IMR-90 (cell line): ENCODE measurements around the gene GK. TPM values are rescaled to one million over a fixed set of nuclear protein-coding genes. Genes with fewer than 3 reads are reported as not detected.

Experiments
- ATAC-seq: fragments of 200-7000 bp; cut with Tn5 transposase; 2 replicates; pipeline ENCODE4 v1.9.1; 2020; ENCODE audit warnings: low read depth, mild to moderate bottlenecking, moderate library complexity
- BruUV-seq: library from RNA; stranded (reverse); fragments of 400-500 nt; replicated peaks from 2 replicates; lab custom pipeline; 2021; lab: Mats Ljungman, UMichigan
- CTCF ChIA-PET: fragments of 300-600 bp; formaldehyde crosslinking; extraction: SDS; loops from one replicate; lab custom pipeline; 2021; ENCODE audit warnings: antibody characterized with exemption; lab: Yijun Ruan, JAX
- POLR2A ChIA-PET: fragments of 300-600 bp; sonication (Branson Sonifier 250); formaldehyde crosslinking; loops from one replicate; lab custom pipeline; 2022; ENCODE audit warnings: antibody characterized with exemption; ENCODE audit not compliant: unreplicated experiment; lab: Charles Lee
- DNase-seq: peaks from one replicate; pipeline ENCODE4 v3.0.0; 2013
- H2AFZ ChIP-seq: replicated peaks from 2 replicates; pipeline ENCODE3; 2013; ENCODE audit warnings: low read length, mild to moderate bottlenecking; ENCODE audit not compliant: poor library complexity
- H2AK5ac ChIP-seq: 2 replicates; pipeline ENCODE4 v1.6.1; 2013; ENCODE audit warnings: low read depth, low read length, inconsistent platforms
- H2AK9ac ChIP-seq: replicated peaks from 2 replicates; pipeline ENCODE3; 2013; ENCODE audit warnings: mild to moderate bottlenecking, low read depth, low read length, moderate library complexity; ENCODE audit not compliant: poor library complexity
- H2BK120ac ChIP-seq: 2 replicates; pipeline ENCODE4 v1.6.1; 2013; ENCODE audit warnings: low read depth, low read length, inconsistent platforms
- H2BK15ac ChIP-seq: 3 replicates; pipeline ENCODE4 v1.6.1; 2013; ENCODE audit warnings: low read depth, low read length, inconsistent platforms
- H2BK20ac ChIP-seq: 2 replicates; pipeline ENCODE4 v1.6.1; 2013; ENCODE audit warnings: low read depth, mild to moderate bottlenecking, inconsistent platforms, low read length, moderate library complexity
- H2BK5ac ChIP-seq: 2 replicates; pipeline ENCODE4 v1.6.1; 2013; ENCODE audit warnings: mild to moderate bottlenecking, low read depth, low read length, inconsistent platforms; ENCODE audit not compliant: poor library complexity, severe bottlenecking
- H3K14ac ChIP-seq: replicated peaks from 2 replicates; pipeline ENCODE4 v1.6.1; 2013; ENCODE audit warnings: low read depth, low read length, inconsistent platforms
- H3K18ac ChIP-seq: 2 replicates; pipeline ENCODE4 v1.6.1; 2013; ENCODE audit warnings: low read depth, low read length, control low read depth
- H3K23ac ChIP-seq: 2 replicates; pipeline ENCODE4 v1.6.1; 2013; ENCODE audit warnings: low read depth, low read length, inconsistent platforms
- H3K27ac ChIP-seq: 2 replicates; pipeline ENCODE4 v1.5.1; 2013; ENCODE audit warnings: mild to moderate bottlenecking, control low read depth, low read length; ENCODE audit not compliant: insufficient read depth
- H3K27me3 ChIP-seq: 2 replicates; pipeline ENCODE4 v1.6.1; 2013; ENCODE audit warnings: low read length; ENCODE audit not compliant: control insufficient read depth, insufficient read depth
- H3K36me3 ChIP-seq: 2 replicates; pipeline ENCODE4 v1.6.1; 2013; ENCODE audit warnings: low read length, mixed read lengths; ENCODE audit not compliant: control insufficient read depth, insufficient read depth
- H3K4ac ChIP-seq: 2 replicates; pipeline ENCODE4 v1.6.1; 2013; ENCODE audit warnings: low read depth, low read length, inconsistent platforms
- H3K4me1 ChIP-seq: 2 replicates; pipeline ENCODE4 v1.6.1; 2013; ENCODE audit warnings: low read length, mixed read lengths; ENCODE audit not compliant: control insufficient read depth, insufficient read depth
- H3K4me2 ChIP-seq: 2 replicates; pipeline ENCODE4 v1.6.1; 2013; ENCODE audit warnings: low read depth, mild to moderate bottlenecking, control low read depth, low read length, moderate library complexity
- H3K4me3 ChIP-seq: 2 replicates; pipeline ENCODE4 v1.5.1; 2013; ENCODE audit warnings: low read depth, mild to moderate bottlenecking, control low read depth, low read length, moderate library complexity; ENCODE audit not compliant: insufficient read depth
- H3K56ac ChIP-seq: 2 replicates; pipeline ENCODE4 v1.6.1; 2013; ENCODE audit warnings: low read length, inconsistent platforms; ENCODE audit not compliant: insufficient read depth; ENCODE audit errors: extremely low read depth
- H3K79me1 ChIP-seq, 2 experiments: 2 replicates each; pipeline ENCODE4 v1.6.1; 2013; ENCODE audit warnings: low read length in 2 of 2, inconsistent platforms in 1 of 2, low read depth in 1 of 2
- H3K9ac ChIP-seq: 2 replicates; pipeline ENCODE4 v1.6.1; 2013; ENCODE audit warnings: low read depth, low read length, control low read depth
- H3K9me1 ChIP-seq: 2 replicates; pipeline ENCODE4 v1.6.1; 2013; ENCODE audit warnings: low read length, inconsistent platforms; ENCODE audit not compliant: insufficient read depth
- H3K9me3 ChIP-seq: 2 replicates; pipeline ENCODE4 v1.6.1; 2013; ENCODE audit warnings: low read length; ENCODE audit not compliant: control insufficient read depth, insufficient read depth
- H4K20me1 ChIP-seq: 2 replicates; pipeline ENCODE4 v1.6.1; 2013; ENCODE audit warnings: low read length, inconsistent platforms; ENCODE audit not compliant: insufficient read depth
- H4K5ac ChIP-seq: 2 replicates; pipeline ENCODE4 v1.6.1; 2013; ENCODE audit warnings: mild to moderate bottlenecking, low read depth, low read length, control low read depth
- H4K8ac ChIP-seq, 2 experiments: 2 replicates each; pipeline ENCODE4 v1.6.1; 2013; ENCODE audit warnings: low read depth in 2 of 2, low read length in 2 of 2, control low read depth in 1 of 2, inconsistent platforms in 1 of 2
- H4K91ac ChIP-seq: 2 replicates; pipeline ENCODE4 v1.6.1; 2013; ENCODE audit warnings: low read depth, low read length, inconsistent platforms; ENCODE audit not compliant: insufficient read depth
- BHLHE40 ChIP-seq: fragments of 150-350 bp; IDR thresholded peaks from 2 replicates; pipeline ENCODE4 v1.6.1; 2016; ENCODE audit warnings: mild to moderate bottlenecking, low read depth, low read length
- CEBPB ChIP-seq: IDR thresholded peaks from 2 replicates; pipeline ENCODE4 v1.6.1; 2012; ENCODE audit warnings: low read depth, low read length, improper control_type of control experiment
- CHD1 ChIP-seq: IDR thresholded peaks from 2 replicates; pipeline ENCODE4 v1.6.1; 2012; ENCODE audit warnings: low read depth, low read length, improper control_type of control experiment
- FOS ChIP-seq: fragments of 150-350 bp; IDR thresholded peaks from 2 replicates; pipeline ENCODE4 v1.6.1; 2016; ENCODE audit warnings: low read depth, low read length
- MAFK ChIP-seq: IDR thresholded peaks from 2 replicates; pipeline ENCODE4 v1.6.1; 2012; ENCODE audit warnings: low read depth, low read length, improper control_type of control experiment
- MAZ ChIP-seq: IDR thresholded peaks from 2 replicates; pipeline ENCODE4 v1.6.1; 2012; ENCODE audit warnings: low read depth, mild to moderate bottlenecking, low read length, improper control_type of control experiment, moderate library complexity, borderline replicate concordance
- MXI1 ChIP-seq: IDR thresholded peaks from 2 replicates; pipeline ENCODE4 v1.6.1; 2012; ENCODE audit warnings: low read depth, mild to moderate bottlenecking, low read length, moderate library complexity, borderline replicate concordance
- NFE2L2 ChIP-seq: fragments of 150-350 bp; IDR thresholded peaks from 2 replicates; pipeline ENCODE4 v1.6.1; 2016; ENCODE audit warnings: low read depth, mild to moderate bottlenecking, low read length
- POLR2A ChIP-seq: IDR thresholded peaks from 2 replicates; pipeline ENCODE4 v1.6.1; 2012; ENCODE audit warnings: mild to moderate bottlenecking, low read depth, low read length
- RAD21 ChIP-seq: IDR thresholded peaks from 2 replicates; pipeline ENCODE4 v1.6.1; 2012; ENCODE audit warnings: low read length, improper control_type of control experiment
- RCOR1 ChIP-seq: IDR thresholded peaks from 2 replicates; pipeline ENCODE4 v1.6.1; 2012; ENCODE audit warnings: mild to moderate bottlenecking, low read length, improper control_type of control experiment; ENCODE audit not compliant: insufficient replicate concordance
- RFX5 ChIP-seq: IDR thresholded peaks from 2 replicates; pipeline ENCODE4 v1.8.0; 2012; ENCODE audit warnings: low read depth, mild to moderate bottlenecking, low read length, moderate library complexity
- SMC3 ChIP-seq: fragments of 150-350 bp; IDR thresholded peaks from 2 replicates; pipeline ENCODE4 v1.6.1; 2016; ENCODE audit warnings: low read depth, mild to moderate bottlenecking, antibody characterized with exemption, low read length, moderate library complexity
- USF2 ChIP-seq: fragments of 150-350 bp; IDR thresholded peaks from 2 replicates; pipeline ENCODE4 v1.6.1; 2017; ENCODE audit warnings: mild to moderate bottlenecking, antibody characterized with exemption, low read length, low read depth
- WGBS, 2 experiments: methylation state at CpG; one replicate each; pipeline versions ENCODE4 v1.1.5 to v1.1.7; 2013; ENCODE audit warnings: missing lambda C conversion rate in 2 of 2; ENCODE audit not compliant: insufficient read length in 1 of 2; ENCODE audit errors: extremely low coverage in 2 of 2; 5-methylcytosine and 5-hydroxymethylcytosine counted together
- dilution Hi-C: fragments of 300-500 bp; cut with HindIII; formaldehyde crosslinking; loops from one replicate; pipeline ENCODE4 v1.14.3; 2018; ENCODE audit warnings: low sequenced_read_pairs; ENCODE audit not compliant: unreplicated experiment
- in situ Hi-C: fragments of 300-500 bp; cut with MboI; formaldehyde crosslinking; loops from 3 replicates; pipeline ENCODE4 v1.14.3; 2019; ENCODE audit warnings: low sequenced_read_pairs, inconsistent platforms, mixed read lengths
- intact Hi-C: fragments of 100-400 bp; cut with micrococcal nuclease; formaldehyde crosslinking; loops from 2 replicates; pipeline ENCODE4 v1.10.0; 2022
- polyA plus RNA-seq, 3 experiments: library from polyadenylated mRNA; depleted of rRNA; stranded (reverse); fragments of >200 nt; gene quantifications; 2 replicates each; pipeline ENCODE4 v1.2.3, GENCODE V29; 2012; ENCODE audit warnings: low replicate concordance in 1 of 3
- total RNA-seq: library from RNA; depleted of rRNA; stranded (reverse); fragments of >200 nt; gene quantifications from 2 replicates; pipeline ENCODE4 v1.2.3, GENCODE V29; 2012
- TF ChIP-seq, protein P1 (sequence below): fragments of 150-350 bp; IDR thresholded peaks from 2 replicates; pipeline ENCODE4 v1.6.1; 2016; ENCODE audit warnings: low read depth, mild to moderate bottlenecking, low read length, moderate library complexity, borderline replicate concordance
- TF ChIP-seq, protein P2 (sequence below): conservative IDR thresholded peaks from 2 replicates; pipeline ENCODE4 v1.5.1; 2012; ENCODE audit warnings: mild to moderate bottlenecking, low read depth, low read length, improper control_type of control experiment

Gene GK
- total and polyA plus RNA-seq, 2 of the 4 experiments (the other 2 are of a cell fraction), result 7.6 to 9.3 TPM

DNA sequence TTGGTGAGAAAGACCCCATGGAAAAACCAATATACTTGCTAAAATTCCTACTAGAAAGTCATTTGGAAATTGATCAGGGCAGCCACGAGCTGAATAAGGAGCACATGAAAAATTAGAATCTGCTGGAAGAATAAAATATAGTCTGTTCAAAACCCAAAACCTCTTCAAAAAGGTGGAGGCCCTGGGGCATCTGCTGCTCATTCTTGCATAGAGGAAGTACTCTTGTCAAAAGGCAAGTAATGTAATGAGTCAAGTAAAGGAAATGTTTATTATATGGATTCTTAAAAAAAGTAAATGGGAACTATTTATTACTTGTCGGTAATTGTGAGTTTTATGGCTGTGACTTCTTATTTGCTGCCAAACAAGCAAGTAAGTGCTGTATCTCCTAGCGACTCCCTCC, 109.5 kb downstream of the GK start:
- POLR2A ChIA-PET, result no interaction called here
- Histone ChIP-seq H4K8ac (no peak overlapping the region), H3K4ac (no peak overlapping the region), H3K4me1 (no peaks in the 10 kb centered on the region), H4K5ac (no peak overlapping the region), H3K79me1 (no peaks in the 10 kb centered on the region), H3K14ac (no peak overlapping the region), H4K20me1 (no peaks in the 10 kb centered on the region), H3K9ac (no peak overlapping the region), H2AFZ (no peak overlapping the region), H2AK9ac (no peak overlapping the region), H2BK20ac (no peak overlapping the region), H3K9me3 (no peaks in the 10 kb centered on the region), H2AK5ac (no peak overlapping the region), H3K56ac (no peak overlapping the region), H3K9me1 (no peaks in the 10 kb centered on the region), H2BK15ac (no peak overlapping the region), H2BK5ac (no peak overlapping the region), H4K91ac (no peak overlapping the region), H3K18ac (no peak overlapping the region), H3K36me3 (no peaks in the 10 kb centered on the region), H3K4me3 (no peak overlapping the region), H3K27me3 (no peaks in the 10 kb centered on the region), H3K27ac (no peak overlapping the region), H2BK120ac (no peak overlapping the region), H3K4me2 (no peak overlapping the region), H3K23ac (no peak overlapping the region)
- in situ Hi-C loops, result no loop called here
- TF ChIP-seq, protein P1, sequence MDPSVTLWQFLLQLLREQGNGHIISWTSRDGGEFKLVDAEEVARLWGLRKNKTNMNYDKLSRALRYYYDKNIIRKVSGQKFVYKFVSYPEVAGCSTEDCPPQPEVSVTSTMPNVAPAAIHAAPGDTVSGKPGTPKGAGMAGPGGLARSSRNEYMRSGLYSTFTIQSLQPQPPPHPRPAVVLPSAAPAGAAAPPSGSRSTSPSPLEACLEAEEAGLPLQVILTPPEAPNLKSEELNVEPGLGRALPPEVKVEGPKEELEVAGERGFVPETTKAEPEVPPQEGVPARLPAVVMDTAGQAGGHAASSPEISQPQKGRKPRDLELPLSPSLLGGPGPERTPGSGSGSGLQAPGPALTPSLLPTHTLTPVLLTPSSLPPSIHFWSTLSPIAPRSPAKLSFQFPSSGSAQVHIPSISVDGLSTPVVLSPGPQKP, result no peak
- TF ChIP-seq RCOR1 (no peak), MAFK (no peak), NFE2L2 (no peak), CEBPB (no peak), SMC3 (no peak), MAZ (no peak), POLR2A (no peak), MXI1 (no peak), USF2 (no peak), RFX5 (no peak), RAD21 (no peak), CHD1 (no peak), BHLHE40 (no peak), FOS (no peak)
- TF ChIP-seq, protein P2, sequence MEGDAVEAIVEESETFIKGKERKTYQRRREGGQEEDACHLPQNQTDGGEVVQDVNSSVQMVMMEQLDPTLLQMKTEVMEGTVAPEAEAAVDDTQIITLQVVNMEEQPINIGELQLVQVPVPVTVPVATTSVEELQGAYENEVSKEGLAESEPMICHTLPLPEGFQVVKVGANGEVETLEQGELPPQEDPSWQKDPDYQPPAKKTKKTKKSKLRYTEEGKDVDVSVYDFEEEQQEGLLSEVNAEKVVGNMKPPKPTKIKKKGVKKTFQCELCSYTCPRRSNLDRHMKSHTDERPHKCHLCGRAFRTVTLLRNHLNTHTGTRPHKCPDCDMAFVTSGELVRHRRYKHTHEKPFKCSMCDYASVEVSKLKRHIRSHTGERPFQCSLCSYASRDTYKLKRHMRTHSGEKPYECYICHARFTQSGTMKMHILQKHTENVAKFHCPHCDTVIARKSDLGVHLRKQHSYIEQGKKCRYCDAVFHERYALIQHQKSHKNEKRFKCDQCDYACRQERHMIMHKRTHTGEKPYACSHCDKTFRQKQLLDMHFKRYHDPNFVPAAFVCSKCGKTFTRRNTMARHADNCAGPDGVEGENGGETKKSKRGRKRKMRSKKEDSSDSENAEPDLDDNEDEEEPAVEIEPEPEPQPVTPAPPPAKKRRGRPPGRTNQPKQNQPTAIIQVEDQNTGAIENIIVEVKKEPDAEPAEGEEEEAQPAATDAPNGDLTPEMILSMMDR, result no peak
- DNase-seq (no peak), ATAC-seq (no peak)
- no CpG with 5 or more reads among the region's 3 CpGs for WGBS, 2 experiments
- BruUV-seq, result no TSS peak
- CTCF ChIA-PET, result no interaction called here
- dilution Hi-C loops, result no loop called here
- intact Hi-C loops, result no loop called here
